ENCODE results near the gene TMEM135. TPM values are rescaled to one million over a fixed set of nuclear protein-coding genes. Genes with fewer than 3 reads are reported as not detected.
"Not testable (repeated sequence)": the region's sequence is repeated elsewhere in the genome, so short reads cannot be mapped to it uniquely, and the experiment has no call there.

TMEM135 gene
- total RNA-seq (2014; rRNA removed; shearing (Covaris generic)), result 18.7 and 173 TPM in 2 replicates

DNA sequence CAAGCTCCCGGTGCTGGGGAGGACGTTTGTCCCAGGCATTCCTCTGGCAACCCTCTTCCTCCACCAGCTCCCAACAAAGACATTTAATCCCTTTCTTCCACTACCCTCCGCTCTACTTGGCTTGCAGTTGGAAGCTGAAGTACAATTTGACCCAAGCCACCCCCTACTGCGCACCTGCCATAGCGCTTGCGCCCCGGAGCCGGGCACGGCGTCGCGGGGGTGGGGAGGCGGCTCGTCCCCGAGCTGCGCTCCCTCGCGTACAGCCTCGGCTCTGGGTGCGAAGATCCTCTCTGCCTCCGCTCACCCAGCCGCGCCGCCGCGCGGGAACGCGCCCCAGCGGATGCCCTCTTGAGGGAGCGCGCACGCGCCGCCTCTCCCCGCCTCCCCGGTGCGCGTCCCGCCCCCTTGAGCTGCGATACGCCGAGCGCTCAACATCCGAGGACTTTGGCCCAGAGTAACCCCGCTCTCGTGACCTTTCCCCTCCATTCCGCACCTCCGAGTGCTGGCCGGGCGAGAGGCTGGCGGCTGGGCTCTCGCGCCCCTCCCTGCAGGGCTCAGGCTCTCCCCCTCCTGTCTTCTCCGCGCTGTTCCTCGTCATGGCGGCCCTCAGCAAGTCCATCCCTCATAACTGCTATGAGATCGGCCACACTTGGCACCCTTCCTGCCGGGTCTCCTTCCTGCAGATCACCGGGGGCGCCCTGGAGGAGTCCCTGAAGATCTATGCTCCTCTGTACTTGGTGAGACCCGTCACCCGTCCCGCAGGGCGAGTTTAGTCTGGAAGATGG lies at the start of gene TMEM135:
Gene TMEM135, plus strand, starts transcription at position 485 of the 785 bp plus-strand sequence. Its CDS starts 112 bp downstream, at position 597.
- DNase-seq (ENCODE audit: low spot score), result peak; percentile 74

GRCh38 chr11:86988351-86988881 lies 49.3 kb upstream of the TMEM135 start:
- DNase-seq (ENCODE audit: low spot score), result no peak

DNA sequence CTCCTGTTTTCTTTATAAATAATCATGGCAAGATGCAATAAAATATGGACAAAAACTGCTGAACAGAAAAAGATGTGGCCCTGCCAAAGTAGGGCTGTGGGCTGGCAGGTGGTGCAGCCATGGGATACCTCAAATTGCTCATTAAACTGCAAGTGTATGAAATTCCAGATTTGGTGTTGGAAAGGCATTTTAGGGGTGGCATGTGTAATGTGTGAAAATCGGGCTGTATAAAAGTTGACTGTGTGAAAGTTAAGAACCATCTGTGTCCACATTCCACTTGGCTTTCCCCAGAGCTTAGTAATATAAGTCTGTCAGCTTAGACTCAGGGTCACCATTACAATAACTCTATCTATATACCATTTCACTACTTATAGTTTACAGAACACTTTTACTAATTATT lies 47.7 kb upstream of the TMEM135 start:
- DNase-seq (ENCODE audit: low spot score), result peak; percentile 4

- DNase-seq (ENCODE audit: low spot score), result peak; percentile 64
Measured at GRCh38 chr11:86990515-86990914, 47.2 kb upstream of the TMEM135 start.

DNA sequence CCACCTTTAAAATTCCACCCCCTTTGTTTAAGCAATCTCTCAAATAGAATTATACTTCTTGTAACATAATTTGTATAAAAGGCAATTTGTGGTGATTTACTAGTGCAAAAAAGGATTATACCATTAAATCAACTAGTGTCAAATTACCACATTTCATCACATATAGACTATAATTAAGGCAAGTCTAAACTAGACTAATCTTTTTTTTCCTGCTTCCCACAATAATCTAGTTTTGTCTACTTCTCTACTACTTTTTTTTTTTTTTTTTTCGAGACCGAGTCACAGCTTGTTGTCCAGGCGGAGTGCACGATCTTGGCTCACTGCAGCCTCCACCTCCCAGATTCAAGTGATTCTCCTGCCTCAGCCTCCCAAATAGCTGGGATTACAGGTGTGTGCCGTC lies 46.4 kb upstream of the TMEM135 start:
- DNase-seq (ENCODE audit: low spot score), result no peak

DNA sequence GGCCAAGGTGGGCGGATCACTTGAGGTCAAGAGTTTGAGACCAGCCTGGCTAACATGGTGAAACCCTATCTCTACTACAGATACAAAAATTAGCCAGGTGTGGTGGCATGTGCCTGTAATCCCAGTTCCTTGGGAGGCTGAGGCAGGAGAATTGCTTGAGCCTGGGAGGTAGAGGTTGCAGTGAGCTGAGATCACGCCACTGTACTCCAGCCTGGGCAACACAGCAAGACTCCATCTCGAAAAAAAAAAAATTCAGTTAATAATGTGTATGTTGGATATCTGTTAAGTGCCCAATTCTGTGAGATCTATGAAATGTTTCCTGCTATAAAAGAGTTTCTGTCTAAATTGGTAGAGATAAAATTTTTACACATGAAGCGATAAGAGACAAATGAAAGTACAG lies 45.4 kb upstream of the TMEM135 start:
- not testable (repeated sequence) for DNase-seq (ENCODE audit: low spot score)

DNA sequence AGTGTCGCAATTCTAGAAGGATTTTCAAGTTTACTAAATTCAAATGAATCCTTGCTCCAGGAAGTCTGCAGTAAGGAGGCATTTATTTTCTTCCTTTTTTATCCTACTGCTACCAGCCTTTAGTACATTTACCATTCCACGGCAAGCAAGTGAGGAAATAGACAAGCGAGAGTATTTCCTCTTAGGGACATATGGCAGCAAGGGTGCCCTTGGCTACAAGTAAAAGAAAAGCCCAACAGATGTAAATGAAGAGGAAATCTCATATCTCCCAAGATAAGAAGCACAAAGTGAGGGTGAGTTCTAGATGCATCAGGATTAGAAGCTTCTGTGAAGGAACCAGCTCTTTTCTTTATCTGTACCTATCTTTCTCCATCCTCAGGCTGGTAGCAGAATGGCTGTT lies 44.7 kb upstream of the TMEM135 start:
- DNase-seq (ENCODE audit: low spot score), result no peak

DNA sequence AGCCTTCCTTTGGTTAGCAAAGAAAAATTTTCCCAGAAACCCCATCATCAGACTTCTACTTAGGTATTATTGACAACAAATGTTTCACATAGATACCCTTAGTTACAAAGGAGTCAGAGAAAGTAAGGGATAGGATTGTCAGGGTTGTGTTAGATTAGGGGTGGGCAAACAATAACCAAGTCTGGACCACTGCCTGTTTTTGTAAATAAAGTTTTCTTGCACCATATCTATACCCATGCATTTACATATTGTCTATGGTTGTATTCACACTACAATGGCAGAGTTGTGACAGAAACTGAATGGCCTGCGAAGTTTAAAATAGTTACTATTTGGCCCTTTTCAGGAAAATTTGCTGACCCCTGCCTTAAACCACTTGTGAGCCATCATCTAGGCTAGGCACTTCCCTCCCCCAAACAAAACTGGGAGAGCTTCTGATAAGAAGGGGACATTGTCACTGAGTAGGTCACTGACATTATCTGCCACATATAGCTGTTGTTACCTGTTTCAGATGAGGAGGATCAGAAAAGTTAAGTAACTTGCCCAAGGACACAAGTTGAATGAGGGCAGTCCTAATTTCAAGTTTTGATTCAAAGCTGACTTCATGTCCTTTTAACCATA lies 40.7 kb upstream of the TMEM135 start:
- no peak for DNase-seq (ENCODE audit: low spot score)

DNA sequence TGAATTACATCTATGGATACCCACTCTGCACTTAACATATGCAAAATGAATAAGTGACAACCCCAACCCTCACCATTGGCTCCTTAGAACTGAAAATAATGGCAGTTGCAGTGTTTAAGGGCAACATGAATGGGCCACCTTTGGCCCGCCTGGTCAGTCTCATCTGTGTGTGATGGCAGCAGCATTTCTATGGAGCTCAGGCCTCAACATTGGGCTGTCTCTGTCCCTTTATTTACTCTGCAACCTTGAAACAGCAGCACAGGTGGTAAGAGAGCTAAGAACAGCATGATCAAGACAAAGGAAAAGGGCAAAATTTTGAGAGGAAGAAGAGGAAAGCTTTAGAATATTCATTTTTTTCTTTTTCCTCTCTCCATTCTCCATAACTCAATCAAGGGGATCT lies 38.3 kb upstream of the TMEM135 start:
- DNase-seq (ENCODE audit: low spot score), result no peak

DNA sequence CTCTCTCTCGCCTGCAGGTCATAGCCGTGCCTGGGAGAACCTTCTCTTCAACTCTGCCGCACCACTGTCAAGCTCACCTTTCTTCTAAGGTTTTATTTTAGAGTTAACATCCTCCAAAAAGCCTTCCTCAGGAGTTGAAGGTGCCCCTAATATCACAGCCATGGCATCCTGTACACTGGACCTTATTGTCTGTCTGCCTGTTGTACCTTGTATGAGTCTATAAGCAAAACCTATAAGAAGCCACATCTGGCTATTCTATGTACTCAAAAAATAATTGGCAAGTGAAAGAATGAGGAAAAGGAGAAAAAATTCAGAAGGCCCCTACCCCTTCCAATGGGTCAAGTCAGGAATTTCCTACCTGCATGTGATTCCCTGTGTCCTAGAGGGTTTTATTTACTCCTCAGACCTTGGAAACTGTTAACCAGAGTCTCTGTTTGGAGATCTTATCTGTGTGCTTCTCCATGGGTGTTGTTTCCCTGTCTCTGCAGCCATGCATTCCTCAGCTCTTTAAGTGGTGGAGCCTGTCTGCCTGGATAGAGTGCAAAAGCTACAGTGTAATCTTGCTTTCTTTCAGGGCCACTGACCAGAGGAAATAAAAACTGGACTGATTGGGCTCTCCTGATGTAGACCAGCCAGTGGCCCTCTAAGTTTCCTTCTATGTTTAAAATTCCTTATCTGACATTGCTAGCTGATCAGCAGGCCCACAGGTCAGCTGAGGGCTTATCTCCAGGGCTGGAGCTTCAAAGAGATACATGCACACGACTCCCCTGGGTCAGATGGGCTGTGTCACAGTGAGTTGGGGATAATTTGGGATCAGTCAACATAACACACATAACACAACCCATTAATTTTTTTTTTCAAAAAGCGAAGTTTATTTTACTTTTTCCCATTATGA lies 37.6 kb upstream of the TMEM135 start:
- DNase-seq (ENCODE audit: low spot score), result no peak

- no peak for DNase-seq (ENCODE audit: low spot score)
Measured at GRCh38 chr11:87002918-87003317, 34.8 kb upstream of the TMEM135 start.

DNA sequence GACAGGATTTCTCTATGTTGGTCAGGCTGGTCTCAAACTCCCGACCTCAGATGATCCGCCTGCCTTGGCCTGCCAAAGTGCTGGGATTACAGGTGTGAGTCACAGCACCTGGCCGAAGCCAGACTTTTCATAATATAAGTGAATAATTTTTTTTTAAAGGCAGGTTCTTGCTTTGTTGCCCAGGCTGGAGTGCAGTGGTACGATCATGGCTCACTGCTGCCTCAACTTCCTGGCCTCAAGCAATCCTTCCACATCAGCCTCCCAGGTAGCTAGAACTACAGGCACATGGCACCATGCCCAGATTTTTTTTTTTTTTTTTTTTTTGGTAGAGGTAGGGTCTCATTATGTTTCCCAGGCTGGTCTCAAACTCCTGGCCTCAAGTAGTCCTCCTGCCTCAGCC lies 33.5 kb upstream of the TMEM135 start:
- not testable (repeated sequence) for DNase-seq (ENCODE audit: low spot score)

DNA sequence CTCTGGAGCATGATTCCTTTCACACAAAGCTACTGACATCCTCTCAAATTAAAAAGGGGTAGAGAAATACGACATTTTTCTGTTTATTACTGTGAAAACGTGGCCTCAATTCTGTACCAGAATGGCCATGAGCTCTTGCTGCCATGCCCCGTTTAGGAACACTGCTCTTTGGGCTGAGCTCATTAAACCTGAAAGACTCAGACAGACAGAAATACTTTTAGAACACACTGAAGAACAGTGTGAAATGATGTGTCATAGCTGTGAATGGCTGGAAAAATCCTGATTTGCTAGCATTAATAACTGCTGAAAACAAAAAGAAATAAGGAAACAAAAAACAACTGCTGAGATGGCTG lies 32.2 kb upstream of the TMEM135 start:
- no peak for DNase-seq (ENCODE audit: low spot score)

DNA sequence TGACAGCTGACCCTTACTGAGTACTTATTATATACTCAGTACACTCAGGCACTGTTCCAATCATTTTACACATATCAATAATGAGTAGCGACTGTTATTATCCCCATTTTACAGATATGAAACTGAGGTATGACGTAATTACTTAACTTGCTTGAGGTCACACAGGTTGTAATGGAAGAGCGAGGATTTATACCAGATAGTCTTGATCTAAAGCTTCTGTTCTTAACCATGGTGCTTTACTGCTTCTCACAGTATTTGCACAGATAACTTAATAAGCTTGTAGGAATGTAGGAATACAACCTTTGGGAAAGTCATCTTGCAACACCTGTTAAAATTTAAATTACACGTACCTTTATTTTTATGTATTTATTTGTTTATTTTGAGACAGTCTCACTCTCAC lies 31.7 kb upstream of the TMEM135 start:
- DNase-seq (ENCODE audit: low spot score), result no peak

DNA sequence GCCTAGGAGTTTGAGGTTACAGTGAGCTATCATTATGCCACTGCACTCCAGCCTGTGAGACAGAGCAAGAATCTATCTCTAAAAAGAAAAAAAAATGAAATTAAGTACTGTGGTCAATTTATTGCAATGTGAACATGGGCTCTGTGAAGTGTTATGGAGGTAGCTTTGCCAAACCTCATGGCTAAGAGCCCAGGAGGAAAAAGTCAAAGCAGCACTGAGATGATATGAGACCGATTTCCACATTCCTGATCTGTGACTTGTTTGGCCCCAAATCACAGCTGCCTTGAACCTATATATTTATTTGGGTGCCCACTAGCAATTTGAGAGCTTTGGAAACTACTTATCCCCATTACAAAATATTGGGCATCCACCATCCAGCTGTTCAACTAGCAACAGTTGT lies 29.8 kb upstream of the TMEM135 start:
- no peak for DNase-seq (ENCODE audit: low spot score)

- no peak for DNase-seq (ENCODE audit: low spot score)
Measured at GRCh38 chr11:87012089-87012488, 25.6 kb upstream of the TMEM135 start.

GRCh38 chr11:87012673-87013072 lies 25.1 kb upstream of the TMEM135 start:
- no peak for DNase-seq (ENCODE audit: low spot score)

DNA sequence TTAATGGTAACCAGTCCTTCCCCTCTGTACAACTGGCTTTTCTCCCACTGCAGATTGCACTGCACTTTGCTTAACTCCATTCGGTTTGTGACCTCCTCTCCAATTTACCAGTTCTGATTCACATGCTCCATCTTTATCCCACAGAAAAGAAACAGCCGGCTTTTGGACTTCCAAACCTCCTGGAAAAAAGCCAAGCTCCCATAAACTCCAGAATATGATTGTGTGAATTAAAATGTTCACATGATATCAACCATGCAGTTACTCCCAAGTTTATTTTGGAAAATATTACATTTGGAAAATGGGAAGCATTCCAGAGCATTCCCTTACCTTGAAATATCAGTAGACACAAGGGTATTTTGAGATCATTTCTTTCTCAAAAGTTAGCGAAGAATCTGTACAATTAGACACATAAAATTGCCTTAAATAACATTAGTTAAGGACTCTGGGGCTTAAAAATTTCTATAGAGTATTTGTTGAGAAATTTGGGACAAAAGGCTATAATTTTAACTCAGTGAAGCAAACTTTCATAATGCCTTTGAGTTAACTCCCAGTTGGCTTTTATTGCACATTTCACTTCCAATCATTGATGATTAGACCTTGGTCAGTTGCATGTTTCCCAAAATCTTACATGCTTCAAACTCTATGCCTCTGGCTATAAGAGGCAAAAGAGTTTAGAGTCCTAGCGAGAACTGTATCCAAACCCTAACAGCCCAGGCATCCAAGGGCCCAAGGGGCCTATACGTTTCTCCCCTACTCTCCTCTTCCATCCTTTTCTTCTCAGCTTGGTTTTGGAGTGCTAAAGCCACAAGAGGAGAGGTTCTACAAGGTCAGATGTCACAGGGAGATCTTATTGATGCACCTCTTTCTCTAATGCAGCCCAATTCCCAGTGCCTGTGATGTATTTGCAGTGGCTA lies 23.6 kb upstream of the TMEM135 start:
- DNase-seq (ENCODE audit: low spot score), result no peak

DNA sequence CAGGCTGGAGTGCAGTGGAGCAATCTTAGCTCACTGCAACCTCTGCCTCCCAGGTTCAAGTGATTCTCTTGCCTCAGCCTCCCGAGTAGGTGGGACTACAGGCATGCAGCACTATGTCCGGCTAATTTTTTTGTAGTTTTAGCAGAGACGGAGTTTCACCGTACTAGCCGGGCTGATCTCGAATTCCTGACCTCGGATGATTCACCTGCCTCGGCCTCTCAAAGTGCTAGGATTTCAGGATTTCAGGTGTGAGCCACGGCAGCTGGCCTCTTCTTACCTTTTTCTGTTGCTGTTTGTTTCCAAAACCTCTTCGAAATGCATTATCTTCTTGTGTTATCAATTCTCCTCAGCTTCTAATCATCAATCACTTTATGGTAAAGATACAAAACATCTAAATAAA lies 22.1 kb upstream of the TMEM135 start:
- no peak for DNase-seq (ENCODE audit: low spot score)

- no peak for DNase-seq (ENCODE audit: low spot score)
Measured at GRCh38 chr11:87019613-87020271, 18.0 kb upstream of the TMEM135 start.

GRCh38 chr11:87020336-87020735 lies 17.4 kb upstream of the TMEM135 start:
- DNase-seq (ENCODE audit: low spot score), result no peak
